Stimulated activated CD4-positive, alpha-beta T cell treated with anti-CD3 and anti-CD28 coated beads, Interleukin-12 subunit alpha, Interleukin-12 subunit beta, amount 100 ng/mL, for 24 hours (primary cell): ENCODE measurements around the gene LAMTOR3.

Experiments used
- DNase-seq, 2 experiments: peaks; one replicate each; pipeline ENCODE4 v3.0.0-alpha.2; 2020; ENCODE audit warnings: low read depth in 2 of 2

The LAMTOR3 gene

GRCh38 chr4:99861120-99861905 lies 32.9 kb downstream of the LAMTOR3 start:
- no peak for DNase-seq

- no peak for DNase-seq
Observed at GRCh38 chr4:99860521-99860920, 33.7 kb downstream of the LAMTOR3 start.

GRCh38 chr4:99859618-99860017 lies 34.6 kb downstream of the LAMTOR3 start:
- no peak for DNase-seq

- no peak for DNase-seq
Observed at GRCh38 chr4:99857307-99857706, 36.9 kb downstream of the LAMTOR3 start.

GRCh38 chr4:99856166-99856565 lies 38.1 kb downstream of the LAMTOR3 start:
- DNase-seq = no peak

GRCh38 chr4:99855678-99856077 lies 38.5 kb downstream of the LAMTOR3 start:
- DNase-seq = no peak

- no peak for DNase-seq
Observed at GRCh38 chr4:99853999-99854398, 40.2 kb downstream of the LAMTOR3 start.

GRCh38 chr4:99853190-99853589 lies 41.0 kb downstream of the LAMTOR3 start:
- no peak for DNase-seq

GRCh38 chr4:99852199-99852749 lies 42.0 kb downstream of the LAMTOR3 start:
- DNase-seq = no peak

- DNase-seq = no peak
Observed at GRCh38 chr4:99848591-99849001, 45.6 kb downstream of the LAMTOR3 start.

- no peak for DNase-seq
Observed at GRCh38 chr4:99847362-99847976, 46.8 kb downstream of the LAMTOR3 start.

- no peak for DNase-seq
Observed at GRCh38 chr4:99846891-99847290, 47.3 kb downstream of the LAMTOR3 start.

- no peak for DNase-seq
Observed at GRCh38 chr4:99845708-99846469, 48.3 kb downstream of the LAMTOR3 start.

GRCh38 chr4:99845179-99845578 lies 49.0 kb downstream of the LAMTOR3 start:
- no peak for DNase-seq

GRCh38 chr4:99844048-99844447 lies 50.2 kb downstream of the LAMTOR3 start:
- no peak for DNase-seq

- no peak for DNase-seq
Observed at GRCh38 chr4:99843413-99843812, 50.8 kb downstream of the LAMTOR3 start.

- DNase-seq = no peak
Observed at GRCh38 chr4:99841129-99841528, 53.1 kb downstream of the LAMTOR3 start.

GRCh38 chr4:99838927-99839326 lies 55.3 kb downstream of the LAMTOR3 start:
- DNase-seq = no peak

- DNase-seq = no peak
Observed at GRCh38 chr4:99835942-99836341, 58.3 kb downstream of the LAMTOR3 start.

- DNase-seq = no peak
Observed at GRCh38 chr4:99834569-99834968, 59.7 kb downstream of the LAMTOR3 start.

- no peak for DNase-seq
Observed at GRCh38 chr4:99833756-99834155, 60.5 kb downstream of the LAMTOR3 start.

- DNase-seq = no peak
Observed at GRCh38 chr4:99832758-99833157, 61.5 kb downstream of the LAMTOR3 start.
